Esophagus squamous epithelium (tissue), 5 donors: ENCODE results near the gene PPP2R2C. TPM values are rescaled to one million over a fixed set of nuclear protein-coding genes. Genes with fewer than 3 reads are reported as not detected.

Experiments used
- DNase-seq: peaks from one replicate; lab custom pipeline; 2025; lab: John Stamatoyannopoulos, UW
- H3K27ac ChIP-seq, 4 donors: fragments of 200-600 bp; sonication (generic); one replicate each; pipeline ENCODE4 v1.5.1; 2016 to 2019; ENCODE audit warnings: mild to moderate bottlenecking in 1 of 4
- H3K27me3 ChIP-seq, 4 donors: fragments of 200-600 bp; sonication (generic); 1 replicate in 3 of 4; 2 replicates in 1 of 4; pipeline versions ENCODE4 v1.5.1 to v1.6.0; 2017 to 2021; ENCODE audit warnings: antibody characterized with exemption in 1 of 4
- H3K36me3 ChIP-seq, 3 donors: fragments of 200-600 bp; sonication (generic); one replicate each; pipeline ENCODE4 v1.5.1; 2016 to 2019
- H3K4me1 ChIP-seq, 3 donors: fragments of 200-600 bp; sonication (generic); one replicate each; pipeline ENCODE4 v1.5.1; 2017 to 2019
- H3K4me3 ChIP-seq, 4 donors: fragments of 200-600 bp; sonication (generic); 1 replicate in 3 of 4; 2 replicates in 1 of 4; pipeline ENCODE4 v1.5.1; 2016 to 2019; ENCODE audit warnings: mild to moderate bottlenecking in 2 of 4, moderate library complexity in 1 of 4
- H3K9me3 ChIP-seq, 3 donors: fragments of 200-600 bp; sonication (generic); one replicate each; pipeline ENCODE4 v1.5.1; 2016 to 2019
- CTCF ChIP-seq, 6 experiments: fragments of 450-650 bp in 4 of 6; fragments of 200-600 bp in 2 of 6; sonication (generic) in 2 of 6; IDR thresholded peaks; one replicate each; pipeline ENCODE4 v1.5.1; 2016 to 2019; ENCODE audit warnings: antibody characterized with exemption in 6 of 6, mild to moderate bottlenecking in 4 of 6, moderate library complexity in 4 of 6
- POLR2A ChIP-seq, 4 donors: fragments of 450-650 bp; IDR thresholded peaks; one replicate each; pipeline ENCODE4 v1.6.1; 2017; ENCODE audit warnings: antibody characterized with exemption in 4 of 4, mild to moderate bottlenecking in 4 of 4, moderate library complexity in 3 of 4
- WGBS, 2 donors: methylation state at CpG; one replicate each; pipeline ENCODE4 v1.1.5; 2018; 5-methylcytosine and 5-hydroxymethylcytosine counted together
- intact Hi-C: fragments of 100-400 bp; cut with DNase I; formaldehyde crosslinking; loops from one replicate; pipeline ENCODE4 v1.15.0; 2022
- total RNA-seq, 4 donors: library from RNA; depleted of rRNA; stranded (reverse); fragments of >200 nt; gene quantifications; one replicate each; pipeline ENCODE4 v1.1.0, GENCODE V29; 2016
- donor health status: DM: yes; HTN: yes; CAD: no.

Gene PPP2R2C
- total RNA-seq, 4 donors from 2014 or later = 26.9 to 76.3 (median 53.7) TPM

- Histone ChIP-seq H3K9me3 (no peaks in the 10 kb centered on the region), H3K27ac (peak overlapping the region in 1 of 4 donors; percentile 42), H3K36me3 (no peaks in the 10 kb centered on the region), H3K4me3 (no peak overlapping the region), H3K4me1 (peaks cover 0 to 32% (median 7%) of the 10 kb centered on the region in 3 donors), H3K27me3 (peaks cover 0 to 42% (median 0%) of the 10 kb centered on the region in 4 donors)
- TF ChIP-seq CTCF (IDR thresholded peaks at IDR 0.05) = no peak
- TF ChIP-seq POLR2A (IDR thresholded peaks at IDR 0.05) = no peak
- WGBS, 2 donors = 60 to 64% methylated on average over 9 of the region's 9 CpGs
- intact Hi-C loops = no loop called here
- no peak for DNase-seq
Measured at GRCh38 chr4:6383929-6384328, 88.5 kb downstream of the PPP2R2C start.

GRCh38 chr4:6383009-6383404 is 89.4 kb downstream of the PPP2R2C start:
- TF ChIP-seq CTCF (IDR thresholded peaks at IDR 0.05) = no peak
- TF ChIP-seq POLR2A (IDR thresholded peaks at IDR 0.05) = no peak
- H3K9me3 ChIP-seq = no peaks in the 10 kb centered on the region
- WGBS, 2 donors = 67 to 74% methylated on average over 6 to 10 of the region's 10 CpGs
- H3K27ac ChIP-seq = peak overlapping the region in 1 of 4 donors; percentile 42
- peaks cover 0 to 7% (median 0%) of the 10 kb centered on the region in 3 donors for H3K36me3 ChIP-seq
- intact Hi-C loops = no loop called here
- H3K27me3 ChIP-seq = peaks cover 0 to 37% (median 0%) of the 10 kb centered on the region in 4 donors
- DNase-seq = no peak
- no peak overlapping the region for H3K4me3 ChIP-seq
- H3K4me1 ChIP-seq = peaks cover 0 to 32% (median 7%) of the 10 kb centered on the region in 3 donors

GRCh38 chr4:6381571-6382123 is 90.8 kb downstream of the PPP2R2C start:
- peaks cover 0 to 40% (median 0%) of the 10 kb centered on the region in 4 donors for H3K27me3 ChIP-seq
- TF ChIP-seq CTCF (IDR thresholded peaks at IDR 0.05) = no peak
- TF ChIP-seq POLR2A (IDR thresholded peaks at IDR 0.05) = no peak
- no peaks in the 10 kb centered on the region for H3K9me3 ChIP-seq
- H3K4me3 ChIP-seq = no peak overlapping the region
- no peak for DNase-seq
- WGBS, 2 donors = 89 to 90% methylated on average over 3 to 4 of the region's 4 CpGs
- no peak overlapping the region for H3K27ac ChIP-seq
- intact Hi-C loops = no loop called here
- H3K36me3 ChIP-seq = peaks cover 0 to 14% (median 0%) of the 10 kb centered on the region in 3 donors
- peaks cover 0 to 31% (median 7%) of the 10 kb centered on the region in 3 donors for H3K4me1 ChIP-seq

GRCh38 chr4:6380746-6381410 is 91.5 kb downstream of the PPP2R2C start:
- Histone ChIP-seq H3K4me1 (peaks cover 0 to 23% (median 3%) of the 10 kb centered on the region in 3 donors), H3K27me3 (peaks cover 0 to 41% (median 0%) of the 10 kb centered on the region in 4 donors), H3K27ac (no peak overlapping the region), H3K4me3 (no peak overlapping the region), H3K36me3 (peaks cover 0 to 19% (median 0%) of the 10 kb centered on the region in 3 donors), H3K9me3 (no peaks in the 10 kb centered on the region)
- intact Hi-C loops = no loop called here
- no peak for TF ChIP-seq CTCF (IDR thresholded peaks at IDR 0.05)
- no peak for TF ChIP-seq POLR2A (IDR thresholded peaks at IDR 0.05)
- DNase-seq = no peak
- 42 to 75% methylated on average over 2 to 8 of the region's 21 CpGs for WGBS, 2 donors
